Astrocyte (in vitro differentiated cells and primary cell): ENCODE measurements around the gene COL18A1. TPM values are rescaled to one million over a fixed set of nuclear protein-coding genes. Genes with fewer than 3 reads are reported as not detected.

Experiments used
- DNase-seq: peaks from one replicate; pipeline ENCODE4 v3.0.0-alpha.2; 2010; ENCODE audit warnings: low read depth
- FAIRE-seq: peaks from 2 replicates; lab custom pipeline; 2011; peaks lifted over from hg19 to GRCh38; lab: Jason Lieb, UNC
- H2AFZ ChIP-seq: 2 replicates; pipeline ENCODE4 v1.6.0; 2012; ENCODE audit warnings: low read depth, low read length, inconsistent platforms
- H3K27ac ChIP-seq: 2 replicates; pipeline ENCODE4 v1.5.1; 2011; ENCODE audit warnings: low read depth, low read length, inconsistent platforms
- H3K27me3 ChIP-seq: 2 replicates; pipeline ENCODE4 v1.6.0; 2011; ENCODE audit warnings: low read length, inconsistent platforms; ENCODE audit not compliant: insufficient read depth
- H3K36me3 ChIP-seq: 2 replicates; pipeline ENCODE4 v1.5.1; 2011; ENCODE audit warnings: low read length, inconsistent platforms; ENCODE audit not compliant: insufficient read depth
- H3K4me1 ChIP-seq: 2 replicates; pipeline ENCODE4 v1.5.1; 2011; ENCODE audit warnings: low read length, inconsistent platforms; ENCODE audit not compliant: insufficient read depth
- H3K4me2 ChIP-seq: 2 replicates; pipeline ENCODE4 v1.6.0; 2012; ENCODE audit warnings: low read length, inconsistent platforms
- H3K4me3 ChIP-seq: 2 replicates; pipeline ENCODE4 v1.5.1; 2011; ENCODE audit warnings: low read depth, mild to moderate bottlenecking, low read length, inconsistent platforms; ENCODE audit not compliant: insufficient read depth
- H3K79me2 ChIP-seq: 2 replicates; pipeline ENCODE4 v1.6.0; 2012; ENCODE audit warnings: mild to moderate bottlenecking, low read length, inconsistent platforms; ENCODE audit not compliant: insufficient read depth
- H3K9ac ChIP-seq: 2 replicates; pipeline ENCODE4 v1.6.0; 2012; ENCODE audit warnings: mild to moderate bottlenecking, low read length, inconsistent platforms
- H3K9me3 ChIP-seq: 2 replicates; pipeline ENCODE4 v1.5.1; 2012; ENCODE audit warnings: low read depth, mild to moderate bottlenecking, low read length, inconsistent platforms; ENCODE audit not compliant: insufficient read depth
- H4K20me1 ChIP-seq: 2 replicates; pipeline ENCODE4 v1.6.0; 2012; ENCODE audit warnings: low read length, inconsistent platforms; ENCODE audit not compliant: insufficient read depth
- H3K27ac Mint-ChIP-seq: one replicate; pipeline ENCODE4 v1.8.0; 2021; ENCODE audit warnings: mild to moderate bottlenecking, mixed read lengths; ENCODE audit not compliant: unreplicated experiment
- H3K27me3 Mint-ChIP-seq: one replicate; pipeline ENCODE4 v1.8.0; 2021; ENCODE audit warnings: low read depth, mixed read lengths; ENCODE audit not compliant: unreplicated experiment
- H3K36me3 Mint-ChIP-seq: one replicate; pipeline ENCODE4 v1.8.0; 2021; ENCODE audit warnings: low read depth, mixed read lengths; ENCODE audit not compliant: unreplicated experiment
- H3K4me1 Mint-ChIP-seq: one replicate; pipeline ENCODE4 v1.8.0; 2021; ENCODE audit warnings: low read depth, mixed read lengths; ENCODE audit not compliant: unreplicated experiment
- H3K4me3 Mint-ChIP-seq: one replicate; pipeline ENCODE4 v1.8.0; 2021; ENCODE audit warnings: mild to moderate bottlenecking, moderate library complexity, mixed read lengths; ENCODE audit not compliant: unreplicated experiment
- H3K9me3 Mint-ChIP-seq: one replicate; pipeline ENCODE4 v1.8.0; 2021; ENCODE audit warnings: mild to moderate bottlenecking, mixed read lengths; ENCODE audit not compliant: unreplicated experiment
- CTCF ChIP-seq: IDR thresholded peaks from 2 replicates; pipeline ENCODE4 v1.5.1; 2011; ENCODE audit warnings: low read depth, mild to moderate bottlenecking, inconsistent platforms, low read length, moderate library complexity; ENCODE audit not compliant: insufficient read depth
- EZH2 ChIP-seq: IDR thresholded peaks from 2 replicates; pipeline ENCODE4 v1.6.1; 2012; ENCODE audit warnings: mild to moderate bottlenecking, low read length, inconsistent platforms; ENCODE audit not compliant: insufficient read depth
- total RNA-seq: library from RNA; stranded (reverse); gene quantifications from 2 replicates; pipeline ENCODE4 v1.2.1, GENCODE V29; 2021

COL18A1 gene
- total RNA-seq, 1 donor from 2014 or later: 616 TPM

GRCh38 chr21:45411810-45412206, 6.8 kb downstream of the COL18A1 start:
- Mint-ChIP-seq H3K9me3 (no peaks in the 10 kb centered on the region), H3K27me3 (no peaks in the 10 kb centered on the region), H3K4me1 (peaks cover 41% of the 10 kb centered on the region), H3K36me3 (peaks cover 8% of the 10 kb centered on the region), H3K27ac (peak overlapping the region; percentile 26), H3K4me3 (no peak overlapping the region)
- H2AFZ ChIP-seq: no peak overlapping the region
- H3K36me3 ChIP-seq: no peaks in the 10 kb centered on the region
- no peak for TF ChIP-seq EZH2
- TF ChIP-seq CTCF: no peak
- peaks cover 93% of the 10 kb centered on the region for H4K20me1 ChIP-seq
- peaks cover 23% of the 10 kb centered on the region for H3K4me1 ChIP-seq
- H3K27me3 ChIP-seq: no peaks in the 10 kb centered on the region
- H3K27ac ChIP-seq: no peak overlapping the region
- H3K79me2 ChIP-seq: peaks cover 95% of the 10 kb centered on the region
- no peak overlapping the region for H3K4me3 ChIP-seq
- H3K9me3 ChIP-seq: no peaks in the 10 kb centered on the region
- H3K9ac ChIP-seq: no peak overlapping the region
- no peak for FAIRE-seq
- no peak for DNase-seq
- no peak overlapping the region for H3K4me2 ChIP-seq

GRCh38 chr21:45412491-45412890, 7.5 kb downstream of the COL18A1 start:
- H3K4me1 Mint-ChIP-seq: peaks cover 39% of the 10 kb centered on the region
- no peaks in the 10 kb centered on the region for H3K27me3 ChIP-seq
- H3K4me1 ChIP-seq: peaks cover 18% of the 10 kb centered on the region
- no peaks in the 10 kb centered on the region for H3K9me3 Mint-ChIP-seq
- H3K79me2 ChIP-seq: peaks cover 95% of the 10 kb centered on the region
- H3K36me3 ChIP-seq: no peaks in the 10 kb centered on the region
- no peaks in the 10 kb centered on the region for H3K9me3 ChIP-seq
- H4K20me1 ChIP-seq: peaks cover 93% of the 10 kb centered on the region
- TF ChIP-seq CTCF: no peak
- no peak for TF ChIP-seq EZH2
- no peak overlapping the region for H3K9ac ChIP-seq
- H3K4me3 ChIP-seq: no peak overlapping the region
- no peak overlapping the region for H3K27ac ChIP-seq
- no peak overlapping the region for H3K4me2 ChIP-seq
- no peaks in the 10 kb centered on the region for H3K27me3 Mint-ChIP-seq
- H3K36me3 Mint-ChIP-seq: peaks cover 8% of the 10 kb centered on the region
- FAIRE-seq (no peak), DNase-seq (no peak)
- no peak overlapping the region for H3K27ac Mint-ChIP-seq
- no peak overlapping the region for H2AFZ ChIP-seq
- no peak overlapping the region for H3K4me3 Mint-ChIP-seq

DNA sequence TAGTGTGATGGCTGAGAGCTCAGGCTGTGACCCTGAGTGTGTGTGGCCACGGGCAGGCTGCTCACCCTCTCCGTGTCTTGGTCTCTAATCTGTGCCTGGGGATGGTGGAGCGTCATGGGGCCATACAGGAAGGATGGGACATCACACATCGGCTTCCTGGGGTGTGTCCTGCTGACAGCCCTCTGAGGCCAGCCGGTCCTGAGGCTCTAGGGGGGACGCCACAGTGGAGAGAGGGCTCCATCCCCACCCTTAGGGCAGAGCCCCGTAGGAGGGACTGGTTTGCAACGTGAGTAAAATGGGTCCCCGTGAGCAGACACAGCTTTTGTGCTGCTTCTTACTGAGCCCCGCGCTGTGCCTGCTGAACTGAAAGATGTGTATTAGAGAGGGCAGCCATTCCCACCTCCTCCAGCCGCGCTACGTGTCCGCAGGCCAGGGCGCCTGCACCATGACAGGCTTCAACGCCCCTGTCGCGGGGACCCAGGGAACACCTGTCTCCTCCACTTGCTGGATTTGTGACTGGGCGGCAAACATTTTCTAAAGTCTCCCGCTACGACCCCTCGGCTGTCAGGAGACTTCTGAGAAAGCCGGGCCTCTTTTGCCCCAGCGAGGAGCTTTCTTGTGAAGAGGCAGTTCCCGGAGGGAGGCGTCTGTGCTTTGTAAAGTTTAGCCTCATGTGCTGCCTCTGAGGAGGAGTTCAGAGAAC, 8.1 kb downstream of the COL18A1 start:
- H3K36me3 Mint-ChIP-seq: peaks cover 8% of the 10 kb centered on the region
- no peak overlapping the region for H3K4me3 Mint-ChIP-seq
- H3K9ac ChIP-seq: no peak overlapping the region
- no peak overlapping the region for H3K27ac ChIP-seq
- H3K4me1 ChIP-seq: peaks cover 20% of the 10 kb centered on the region
- no peak overlapping the region for H3K27ac Mint-ChIP-seq
- no peaks in the 10 kb centered on the region for H3K9me3 Mint-ChIP-seq
- H4K20me1 ChIP-seq: peaks cover 93% of the 10 kb centered on the region
- no peak overlapping the region for H3K4me3 ChIP-seq
- no peak overlapping the region for H3K4me2 ChIP-seq
- no peak for TF ChIP-seq EZH2
- TF ChIP-seq CTCF: no peak
- peaks cover 96% of the 10 kb centered on the region for H3K79me2 ChIP-seq
- no peaks in the 10 kb centered on the region for H3K36me3 ChIP-seq
- no peaks in the 10 kb centered on the region for H3K9me3 ChIP-seq
- FAIRE-seq (no peak), DNase-seq (no peak)
- H2AFZ ChIP-seq: no peak overlapping the region
- H3K4me1 Mint-ChIP-seq: peaks cover 37% of the 10 kb centered on the region
- H3K27me3 ChIP-seq: no peaks in the 10 kb centered on the region
- H3K27me3 Mint-ChIP-seq: no peaks in the 10 kb centered on the region
